OCI-LY3 (cell line): Measurements from ENCODE around the gene ADGRG4.

Source experiments
- H2AFZ ChIP-seq: fragments of 200-600, 300-600 bp; shearing (Covaris generic); 2 replicates; pipeline ENCODE4 v1.6.0; 2014; ENCODE audit warnings: antibody characterized with exemption, low read depth, low read length
- H3K27ac ChIP-seq: fragments of 200-600, 300-600 bp; sonication (generic); 2 replicates; pipeline ENCODE4 v1.5.1; 2014; ENCODE audit warnings: mild to moderate bottlenecking, low read length, moderate library complexity, mixed read lengths
- H3K27me3 ChIP-seq: fragments of 200-600, 300-600 bp; sonication (generic); 2 replicates; pipeline ENCODE4 v1.6.1; 2014; ENCODE audit warnings: low read depth, low read length, mixed read lengths
- H3K36me3 ChIP-seq: fragments of 200-600, 300-600 bp; sonication (generic); replicated peaks from 2 replicates; pipeline ENCODE3; 2014; ENCODE audit warnings: low read depth, low read length, mixed read lengths
- H3K4me1 ChIP-seq: fragments of 300-600, 200-600 bp; sonication (generic); 2 replicates; pipeline ENCODE4 v1.6.1; 2014; ENCODE audit warnings: low read length, mixed read lengths
- H3K4me2 ChIP-seq: fragments of 200-600, 300-600 bp; sonication (generic); 2 replicates; pipeline ENCODE4 v1.6.1; 2014; ENCODE audit warnings: low read length, mixed read lengths
- H3K4me3 ChIP-seq: fragments of 300-600, 200-600 bp; sonication (generic); 2 replicates; pipeline ENCODE4 v1.5.1; 2014; ENCODE audit warnings: antibody characterized with exemption, mild to moderate bottlenecking, low read length, moderate library complexity
- H3K79me2 ChIP-seq: fragments of 300-600, 200-600 bp; shearing (Covaris generic); 2 replicates; pipeline ENCODE4 v1.6.1; 2014; ENCODE audit warnings: mild to moderate bottlenecking, low read length, mixed read lengths
- H3K9ac ChIP-seq: fragments of 300-600, 200-600 bp; shearing (Covaris generic); 2 replicates; pipeline ENCODE4 v1.6.0; 2014; ENCODE audit warnings: mild to moderate bottlenecking, low read length, moderate library complexity
- H3K9me3 ChIP-seq: fragments of 200-600, 300-600 bp; shearing (Covaris generic); 2 replicates; pipeline ENCODE4 v1.6.1; 2014; ENCODE audit warnings: low read length, mixed read lengths; ENCODE audit not compliant: insufficient read depth
- H4K20me1 ChIP-seq: fragments of 200-600, 300-600 bp; sonication (generic); 2 replicates; pipeline ENCODE4 v1.6.1; 2016; ENCODE audit warnings: low read length, mixed read lengths; ENCODE audit not compliant: insufficient read depth
- CTCF ChIP-seq: fragments of 200-600, 300-600 bp; sonication (generic); IDR thresholded peaks from 2 replicates; pipeline ENCODE4 v1.5.1; 2014; ENCODE audit warnings: antibody characterized with exemption, low read length, low read depth
- EZH2phosphoT487 ChIP-seq: fragments of 200-600 bp; shearing (Covaris generic); IDR thresholded peaks from 2 replicates; pipeline ENCODE4 v1.6.1; 2018; ENCODE audit warnings: antibody characterized with exemption, mixed run types, low read depth

The ADGRG4 gene

GRCh38 chrX:136353526-136354093 lies 52.8 kb downstream of the ADGRG4 start:
- H2AFZ ChIP-seq = no peak overlapping the region
- H3K9me3 ChIP-seq = no peaks in the 10 kb centered on the region
- no peaks in the 10 kb centered on the region for H3K79me2 ChIP-seq
- no peak overlapping the region for H3K9ac ChIP-seq
- no peaks in the 10 kb centered on the region for H4K20me1 ChIP-seq
- no peak overlapping the region for H3K4me3 ChIP-seq
- no peak overlapping the region for H3K27ac ChIP-seq
- no peaks in the 10 kb centered on the region for H3K27me3 ChIP-seq
- H3K4me2 ChIP-seq = no peak overlapping the region
- H3K4me1 ChIP-seq = no peaks in the 10 kb centered on the region
- no peaks in the 10 kb centered on the region for H3K36me3 ChIP-seq
- no peak for TF ChIP-seq EZH2phosphoT487
- TF ChIP-seq CTCF = no peak

GRCh38 chrX:136354201-136354600 lies 53.4 kb downstream of the ADGRG4 start:
- Histone ChIP-seq H3K4me3 (no peak overlapping the region), H3K27ac (no peak overlapping the region), H2AFZ (no peak overlapping the region), H3K36me3 (no peaks in the 10 kb centered on the region), H4K20me1 (no peaks in the 10 kb centered on the region), H3K9me3 (no peaks in the 10 kb centered on the region), H3K79me2 (no peaks in the 10 kb centered on the region), H3K4me2 (no peak overlapping the region), H3K9ac (no peak overlapping the region), H3K27me3 (no peaks in the 10 kb centered on the region), H3K4me1 (no peaks in the 10 kb centered on the region)
- TF ChIP-seq CTCF (no peak), EZH2phosphoT487 (no peak)

- H3K27ac ChIP-seq = no peak overlapping the region
- no peak overlapping the region for H2AFZ ChIP-seq
- H3K9ac ChIP-seq = no peak overlapping the region
- no peak for TF ChIP-seq CTCF
- no peak for TF ChIP-seq EZH2phosphoT487
- H3K36me3 ChIP-seq = no peaks in the 10 kb centered on the region
- no peaks in the 10 kb centered on the region for H3K4me1 ChIP-seq
- H4K20me1 ChIP-seq = no peaks in the 10 kb centered on the region
- H3K27me3 ChIP-seq = no peaks in the 10 kb centered on the region
- no peak overlapping the region for H3K4me3 ChIP-seq
- no peaks in the 10 kb centered on the region for H3K9me3 ChIP-seq
- H3K79me2 ChIP-seq = no peaks in the 10 kb centered on the region
- H3K4me2 ChIP-seq = no peak overlapping the region
Observed at GRCh38 chrX:136369377-136369776, 68.6 kb downstream of the ADGRG4 start.

- H3K27ac ChIP-seq = no peak overlapping the region
- H3K27me3 ChIP-seq = no peaks in the 10 kb centered on the region
- TF ChIP-seq CTCF (no peak), EZH2phosphoT487 (no peak)
- H3K79me2 ChIP-seq = no peaks in the 10 kb centered on the region
- H3K9ac ChIP-seq = no peak overlapping the region
- no peaks in the 10 kb centered on the region for H3K36me3 ChIP-seq
- no peak overlapping the region for H2AFZ ChIP-seq
- no peaks in the 10 kb centered on the region for H3K9me3 ChIP-seq
- H3K4me2 ChIP-seq = no peak overlapping the region
- H3K4me3 ChIP-seq = no peak overlapping the region
- H4K20me1 ChIP-seq = no peaks in the 10 kb centered on the region
- H3K4me1 ChIP-seq = no peaks in the 10 kb centered on the region
Observed at GRCh38 chrX:136376713-136377112, 76.0 kb downstream of the ADGRG4 start.
